OCI-LY7 (cell line): ENCODE measurements around the gene TAB2. TPM values are rescaled to one million over a fixed set of nuclear protein-coding genes. Genes with fewer than 3 reads are reported as not detected.

Experiments used
- BruUV-seq: library from RNA; stranded (reverse); fragments of 400-500 nt; replicated peaks from 2 replicates; lab custom pipeline; 2021; lab: Mats Ljungman, UMichigan
- CTCF ChIA-PET: fragments of 300-600 bp; sonication (Branson Sonifier 250); formaldehyde crosslinking; loops from one replicate; lab custom pipeline; 2022; ENCODE audit warnings: antibody characterized with exemption; ENCODE audit not compliant: unreplicated experiment; lab: Charles Lee
- POLR2A ChIA-PET: fragments of 300-600 bp; sonication (Branson Sonifier 250); formaldehyde crosslinking; loops from one replicate; lab custom pipeline; 2022; ENCODE audit warnings: antibody characterized with exemption; lab: Charles Lee
- DNase-seq: peaks from one replicate; pipeline ENCODE4 v3.0.0-alpha.2; 2015; ENCODE audit warnings: low spot score
- H2AFZ ChIP-seq: fragments of 200-600 bp; sonication (generic), shearing (Covaris generic); 2 replicates; pipeline ENCODE4 v1.6.1; 2014; ENCODE audit warnings: mild to moderate bottlenecking, antibody characterized with exemption, low read length, moderate library complexity
- H3K27ac ChIP-seq: fragments of 200-600 bp; sonication (generic); 2 replicates; pipeline ENCODE4 v1.5.1; 2014; ENCODE audit warnings: mixed run types, low read depth, mild to moderate bottlenecking, moderate library complexity, low read length, inconsistent platforms; ENCODE audit not compliant: poor library complexity, severe bottlenecking
- H3K36me3 ChIP-seq: fragments of 200-600 bp; sonication (generic); 2 replicates; pipeline ENCODE4 v1.6.1; 2014; ENCODE audit warnings: mild to moderate bottlenecking, antibody characterized with exemption, low read length, moderate library complexity, mixed read lengths; ENCODE audit not compliant: insufficient read depth
- H3K4me1 ChIP-seq: fragments of 200-600 bp; sonication (generic); 2 replicates; pipeline ENCODE4 v1.5.1; 2014; ENCODE audit warnings: mild to moderate bottlenecking, low read length; ENCODE audit not compliant: insufficient read depth, poor library complexity, severe bottlenecking
- H3K4me2 ChIP-seq: fragments of 200-600 bp; sonication (generic); 2 replicates; pipeline ENCODE4 v1.6.1; 2014; ENCODE audit warnings: mild to moderate bottlenecking, low read length
- H3K4me3 ChIP-seq: fragments of 200-600 bp; sonication (generic); 2 replicates; pipeline ENCODE4 v1.5.1; 2014; ENCODE audit warnings: mild to moderate bottlenecking, low read depth, low read length; ENCODE audit not compliant: poor library complexity, severe bottlenecking
- H3K79me2 ChIP-seq: fragments of 200-600 bp; sonication (generic); 2 replicates; pipeline ENCODE4 v1.6.1; 2016; ENCODE audit warnings: low read depth, mild to moderate bottlenecking, low read length, moderate library complexity, mixed read lengths; ENCODE audit not compliant: insufficient read depth
- H3K9me2 ChIP-seq: fragments of 200-600 bp; sonication (generic); 2 replicates; pipeline ENCODE4 v1.6.1; 2016; ENCODE audit warnings: mild to moderate bottlenecking, low read length, mixed read lengths; ENCODE audit not compliant: insufficient read depth
- H3K9me3 ChIP-seq: fragments of 200-600 bp; sonication (generic); 2 replicates; pipeline ENCODE4 v1.6.1; 2014; ENCODE audit warnings: mild to moderate bottlenecking, mixed run types, low read length, mixed read lengths
- H4K20me1 ChIP-seq: fragments of 200-600 bp; sonication (generic); 2 replicates; pipeline ENCODE4 v1.6.1; 2014; ENCODE audit warnings: mild to moderate bottlenecking, antibody characterized with exemption, low read length, moderate library complexity, mixed read lengths; ENCODE audit not compliant: insufficient read depth
- EZH2phosphoT487 ChIP-seq: fragments of 200-600 bp; sonication (generic); IDR thresholded peaks from 2 replicates; pipeline ENCODE4 v1.6.1; 2018; ENCODE audit warnings: low read depth, borderline replicate concordance, mild to moderate bottlenecking, mixed run types, antibody characterized with exemption, low read length, moderate library complexity, mixed read lengths
- intact Hi-C: fragments of 100-400 bp; cut with micrococcal nuclease; formaldehyde crosslinking; loops from one replicate; pipeline ENCODE4 v1.10.0; 2022; ENCODE audit not compliant: unreplicated experiment
- total RNA-seq, 2 experiments: library from RNA; depleted of rRNA in 1 of 2; stranded (reverse); fragments of >200 nt in 1 of 2; shearing (Covaris generic) in 1 of 2; gene quantifications; 2 replicates each; pipeline ENCODE4 v1.2.3, GENCODE V29; 2014 to 2022
- TF ChIP-seq, protein P1 (sequence below): fragments of 200-600 bp; sonication (generic); conservative IDR thresholded peaks from 2 replicates; pipeline ENCODE4 v1.5.1; 2014; ENCODE audit warnings: mild to moderate bottlenecking, antibody characterized with exemption, low read length, moderate library complexity, mixed read lengths

TAB2 gene
- total RNA-seq, 2 experiments from 2014 or later = 17.3 to 35.8 TPM

DNA sequence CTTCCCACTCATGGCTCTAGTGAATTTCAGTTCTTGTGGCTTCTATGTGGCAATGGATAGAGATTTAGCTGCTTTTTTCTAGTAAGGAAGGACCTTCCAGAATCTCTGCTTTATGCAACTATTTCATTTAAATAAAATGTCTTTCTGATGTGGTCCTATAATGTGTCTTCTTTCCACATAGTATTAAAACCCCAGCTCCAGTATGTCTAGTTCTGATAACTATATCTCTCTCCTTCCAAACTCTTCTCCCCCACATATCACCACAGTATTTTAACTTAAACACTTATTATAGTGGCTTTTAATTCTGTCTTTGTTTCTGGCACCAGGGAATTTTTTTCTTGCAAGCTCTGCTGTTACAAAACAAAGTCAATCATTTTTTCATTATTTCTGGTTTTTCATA is 41.9 kb downstream of the TAB2 start:
- intact Hi-C loops = no loop called here
- peaks cover 11% of the 10 kb centered on the region for H3K36me3 ChIP-seq
- no peak for TF ChIP-seq EZH2phosphoT487
- TF ChIP-seq, protein P1, sequence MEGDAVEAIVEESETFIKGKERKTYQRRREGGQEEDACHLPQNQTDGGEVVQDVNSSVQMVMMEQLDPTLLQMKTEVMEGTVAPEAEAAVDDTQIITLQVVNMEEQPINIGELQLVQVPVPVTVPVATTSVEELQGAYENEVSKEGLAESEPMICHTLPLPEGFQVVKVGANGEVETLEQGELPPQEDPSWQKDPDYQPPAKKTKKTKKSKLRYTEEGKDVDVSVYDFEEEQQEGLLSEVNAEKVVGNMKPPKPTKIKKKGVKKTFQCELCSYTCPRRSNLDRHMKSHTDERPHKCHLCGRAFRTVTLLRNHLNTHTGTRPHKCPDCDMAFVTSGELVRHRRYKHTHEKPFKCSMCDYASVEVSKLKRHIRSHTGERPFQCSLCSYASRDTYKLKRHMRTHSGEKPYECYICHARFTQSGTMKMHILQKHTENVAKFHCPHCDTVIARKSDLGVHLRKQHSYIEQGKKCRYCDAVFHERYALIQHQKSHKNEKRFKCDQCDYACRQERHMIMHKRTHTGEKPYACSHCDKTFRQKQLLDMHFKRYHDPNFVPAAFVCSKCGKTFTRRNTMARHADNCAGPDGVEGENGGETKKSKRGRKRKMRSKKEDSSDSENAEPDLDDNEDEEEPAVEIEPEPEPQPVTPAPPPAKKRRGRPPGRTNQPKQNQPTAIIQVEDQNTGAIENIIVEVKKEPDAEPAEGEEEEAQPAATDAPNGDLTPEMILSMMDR = no peak

DNA sequence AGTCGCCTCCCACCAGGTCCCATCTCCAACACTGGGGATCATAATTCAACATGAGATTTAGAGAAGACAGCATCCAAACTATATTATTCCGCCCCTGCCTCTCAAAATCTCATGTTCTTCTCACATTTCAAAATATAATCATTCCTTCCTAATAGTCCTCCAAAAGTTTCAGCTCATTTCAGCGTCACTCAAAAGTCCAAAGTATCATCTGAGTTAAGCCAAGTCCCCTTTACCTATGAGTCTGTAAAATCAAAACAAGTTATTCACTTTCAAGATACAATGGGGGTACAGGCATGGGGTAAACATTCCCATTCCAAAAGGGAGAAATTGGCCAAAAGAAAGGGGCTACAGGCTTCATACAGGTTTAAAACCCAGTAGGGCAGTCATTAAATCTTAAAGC is 43.0 kb downstream of the TAB2 start:
- intact Hi-C loops = no loop called here
- Histone ChIP-seq H3K4me2 (no peak overlapping the region), H3K27ac (no peak overlapping the region), H3K9me2 (no peaks in the 10 kb centered on the region), H3K9me3 (0 out of 2 replicates have a peak, but pooled peaks cover 6% of the 10 kb centered on the region), H3K79me2 (peaks cover 85% of the 10 kb centered on the region), H2AFZ (no peak overlapping the region), H3K36me3 (peaks cover 11% of the 10 kb centered on the region), H4K20me1 (0 out of 2 replicates have a peak, but pooled peaks cover 6% of the 10 kb centered on the region), H3K4me3 (no peak overlapping the region), H3K4me1 (peaks cover 7% of the 10 kb centered on the region)
- CTCF ChIA-PET = no interaction called here
- POLR2A ChIA-PET = interaction anchor here (0.6 kb wide), 1 partner anchor 16 kb away, joined by 3 read pairs; no protein-coding TSS in a partner anchor
- no TSS peak for BruUV-seq
- DNase-seq = no peak
- TF ChIP-seq, protein P1 = no peak
- TF ChIP-seq EZH2phosphoT487 = no peak

More for the DNA sequence above, 41.9 kb downstream of the TAB2 start:
- Histone ChIP-seq H3K9me3 (0 out of 2 replicates have a peak, but pooled peaks cover 6% of the 10 kb centered on the region), H3K4me2 (0 out of 2 replicates have a peak overlapping the region, but pooled peaks have one; percentile 8), H3K9me2 (no peaks in the 10 kb centered on the region), H3K4me1 (peaks cover 7% of the 10 kb centered on the region), H3K79me2 (peaks cover 85% of the 10 kb centered on the region), H3K27ac (no peak overlapping the region), H4K20me1 (0 out of 2 replicates have a peak, but pooled peaks cover 8% of the 10 kb centered on the region), H2AFZ (no peak overlapping the region), H3K4me3 (no peak overlapping the region)
- BruUV-seq = no TSS peak
- ChIA-PET CTCF (no interaction called here), POLR2A (interaction anchor here (0.5 to 1.5 kb wide), 9 partner anchors 10 to 197 kb away, joined by 3 to 9 read pairs (median 3); no protein-coding TSS in a partner anchor)
- DNase-seq = no peak

DNA sequence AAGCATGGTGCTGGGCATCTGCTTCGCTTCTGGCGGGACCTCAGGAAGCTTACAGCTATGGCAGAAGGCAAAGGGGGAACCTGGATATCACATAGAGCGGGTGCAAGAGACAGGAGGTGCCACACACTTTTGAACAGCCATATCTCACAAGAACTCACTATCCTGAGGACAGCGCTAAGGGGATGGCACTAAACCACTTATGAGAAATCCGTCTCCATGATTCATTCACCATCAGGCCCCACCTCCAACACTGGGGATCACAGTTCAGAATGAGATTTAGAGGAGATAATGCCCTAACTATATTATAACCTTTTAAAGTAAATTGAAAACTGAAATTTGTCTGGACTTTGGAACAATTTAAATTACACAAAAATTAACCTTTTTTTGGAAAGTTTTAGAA is 44.8 kb downstream of the TAB2 start:
- no peak overlapping the region for H3K4me2 ChIP-seq

More for the DNA sequence above, 44.8 kb downstream of the TAB2 start:
- H2AFZ ChIP-seq = no peak overlapping the region
- H3K79me2 ChIP-seq = peaks cover 88% of the 10 kb centered on the region
- no TSS peak for BruUV-seq
- POLR2A ChIA-PET = interaction anchor here (0.6 to 1.5 kb wide), 4 partner anchors 10 to 250 kb away, joined by 3 to 5 read pairs (median 4); no protein-coding TSS in a partner anchor
- intact Hi-C loops = no loop called here
- peaks cover 11% of the 10 kb centered on the region for H3K36me3 ChIP-seq
- peaks cover 7% of the 10 kb centered on the region for H3K4me1 ChIP-seq
- CTCF ChIA-PET = no interaction called here
- H3K27ac ChIP-seq = no peak overlapping the region
- no peak for DNase-seq
- peaks cover 11% of the 10 kb centered on the region; the same call in 1 of the 2 replicates for H4K20me1 ChIP-seq
- H3K9me3 ChIP-seq = 0 out of 2 replicates have a peak, but pooled peaks cover 6% of the 10 kb centered on the region
- H3K9me2 ChIP-seq = no peaks in the 10 kb centered on the region
- H3K4me3 ChIP-seq = no peak overlapping the region
- no peak for TF ChIP-seq EZH2phosphoT487
- TF ChIP-seq, protein P1 = no peak
